Liver (tissue), 9 donors: ENCODE results near the gene AEN. TPM values are rescaled to one million over a fixed set of nuclear protein-coding genes. Genes with fewer than 3 reads are reported as not detected.
A peak's percentile ranks its signal among the peaks of the same experiment; 100 is the strongest.

Source experiments
- DNase-seq: peaks from one replicate; pipeline ENCODE4 v3.0.0-alpha.2; 2017; ENCODE audit warnings: low spot score
- H3K27ac ChIP-seq, 2 donors: one replicate each; pipeline ENCODE4 v1.7.0; 2013; ENCODE audit warnings: inconsistent platforms in 2 of 2, low read length in 2 of 2, control low read depth in 1 of 2, low read depth in 1 of 2, mild to moderate bottlenecking in 1 of 2
- H3K27me3 ChIP-seq, 4 donors: one replicate each; pipeline versions ENCODE4 v1.6.1 to v1.7.0; 2013; ENCODE audit warnings: low read length in 3 of 4, inconsistent platforms in 1 of 4, mild to moderate bottlenecking in 1 of 4, moderate library complexity in 1 of 4; ENCODE audit not compliant: control insufficient read depth in 4 of 4, insufficient read depth in 4 of 4
- H3K36me3 ChIP-seq, 4 donors: one replicate each; pipeline versions ENCODE4 v1.6.1 to v1.7.0; 2013; ENCODE audit warnings: low read length in 3 of 4, mild to moderate bottlenecking in 3 of 4, low read depth in 1 of 4, moderate library complexity in 1 of 4; ENCODE audit not compliant: control insufficient read depth in 4 of 4, insufficient read depth in 3 of 4
- H3K4me1 ChIP-seq, 4 donors: one replicate each; pipeline versions ENCODE4 v1.6.1 to v1.7.0; 2013; ENCODE audit warnings: low read length in 3 of 4, mild to moderate bottlenecking in 3 of 4, moderate library complexity in 1 of 4; ENCODE audit not compliant: control insufficient read depth in 4 of 4, insufficient read depth in 4 of 4
- H3K4me3 ChIP-seq, 3 donors: one replicate each; pipeline versions ENCODE4 v1.6.1 to v1.7.0; 2013; ENCODE audit warnings: low read length in 3 of 3, control low read depth in 1 of 3, low read depth in 1 of 3, mild to moderate bottlenecking in 1 of 3
- H3K9ac ChIP-seq, 2 donors: one replicate each; pipeline ENCODE4 v1.7.0; 2013; ENCODE audit warnings: low read length in 2 of 2, mild to moderate bottlenecking in 2 of 2, moderate library complexity in 2 of 2, control low read depth in 1 of 2, low read depth in 1 of 2
- H3K9me3 ChIP-seq, 4 donors: one replicate each; pipeline versions ENCODE4 v1.6.1 to v1.7.0; 2013; ENCODE audit warnings: low read length in 3 of 4; ENCODE audit not compliant: control insufficient read depth in 4 of 4
- ATF3 ChIP-seq: IDR thresholded peaks from 2 replicates; pipeline ENCODE4 v1.6.1; 2016; ENCODE audit warnings: antibody characterized with exemption
- CTCF ChIP-seq: fragments of 150-350 bp; IDR thresholded peaks from 2 replicates; pipeline ENCODE4 v1.5.1; 2017; ENCODE audit warnings: improper control_type of control experiment, low read depth, low read length; ENCODE audit not compliant: missing input control
- EGR1 ChIP-seq, 2 donors: IDR thresholded peaks; 2 replicates each; pipeline ENCODE4 v1.6.1; 2016 to 2018; ENCODE audit warnings: antibody characterized with exemption in 2 of 2, low read depth in 2 of 2
- FOXA1 ChIP-seq: IDR thresholded peaks from 2 replicates; pipeline ENCODE4 v1.6.1; 2016; ENCODE audit warnings: antibody characterized with exemption
- FOXA2 ChIP-seq: IDR thresholded peaks from 2 replicates; pipeline ENCODE4 v1.6.1; 2016; ENCODE audit warnings: antibody characterized with exemption
- GABPA ChIP-seq, 2 donors: IDR thresholded peaks in 1 of 2; conservative IDR thresholded peaks in 1 of 2; 2 replicates each; pipeline ENCODE4 v1.6.1; 2016; ENCODE audit warnings: antibody characterized with exemption in 2 of 2, mild to moderate bottlenecking in 1 of 2, moderate library complexity in 1 of 2
- HNF4A ChIP-seq, 2 donors: conservative IDR thresholded peaks; 2 replicates each; pipeline ENCODE4 v1.6.1; 2016; ENCODE audit warnings: antibody characterized with exemption in 2 of 2, mild to moderate bottlenecking in 2 of 2
- JUND ChIP-seq, 2 donors: IDR thresholded peaks; 2 replicates each; pipeline ENCODE4 v1.6.1; 2016; ENCODE audit warnings: antibody characterized with exemption in 2 of 2
- MAX ChIP-seq: IDR thresholded peaks from 2 replicates; pipeline ENCODE4 v1.6.1; 2016; ENCODE audit warnings: antibody characterized with exemption
- NR2F2 ChIP-seq: IDR thresholded peaks from 2 replicates; pipeline ENCODE4 v1.6.1; 2016; ENCODE audit warnings: antibody characterized with exemption
- RAD21 ChIP-seq, 2 donors: IDR thresholded peaks; 2 replicates each; pipeline ENCODE4 v1.6.1; 2016; ENCODE audit warnings: antibody characterized with exemption in 2 of 2, mild to moderate bottlenecking in 2 of 2
- REST ChIP-seq: IDR thresholded peaks from 2 replicates; pipeline ENCODE4 v1.6.1; 2016; ENCODE audit warnings: antibody characterized with exemption, mild to moderate bottlenecking
- RXRA ChIP-seq, 2 donors: IDR thresholded peaks; 2 replicates each; pipeline ENCODE4 v1.6.1; 2017 to 2018; ENCODE audit warnings: antibody characterized with exemption in 2 of 2, mild to moderate bottlenecking in 1 of 2
- SP1 ChIP-seq: IDR thresholded peaks from 2 replicates; pipeline ENCODE4 v1.6.1; 2018; ENCODE audit warnings: antibody characterized with exemption, mild to moderate bottlenecking
- TAF1 ChIP-seq: conservative IDR thresholded peaks from 2 replicates; pipeline ENCODE4 v1.6.1; 2016; ENCODE audit warnings: antibody characterized with exemption, mild to moderate bottlenecking
- YY1 ChIP-seq: IDR thresholded peaks from 2 replicates; pipeline ENCODE4 v1.6.1; 2016; ENCODE audit warnings: antibody characterized with exemption, mild to moderate bottlenecking
- ZBTB33 ChIP-seq: IDR thresholded peaks from 2 replicates; pipeline ENCODE4 v1.6.1; 2016; ENCODE audit warnings: antibody characterized with exemption
- WGBS: extraction: QIAGEN DNeasy Blood & Tissue Kit; methylation state at CpG from one replicate; pipeline ENCODE4 v1.1.7; 2013; 5-methylcytosine and 5-hydroxymethylcytosine counted together
- polyA plus RNA-seq, 2 donors: library from polyadenylated mRNA; stranded (reverse) in 1 of 2; unstranded in 1 of 2; fragments of 200-250 nt in 1 of 2; fragments of >200 nt in 1 of 2; fragmentation: Nextera tagmentation in 1 of 2; extraction: Ambion mirVana in 1 of 2; gene quantifications; one replicate each; pipeline versions ENCODE4 v1.2.1 to v1.2.3, GENCODE V29; 2013 to 2015
- total RNA-seq, 2 donors: library from RNA; depleted of rRNA; stranded (reverse); fragments of >200 nt; gene quantifications; one replicate each; pipeline ENCODE4 v1.2.3, GENCODE V29; 2014
- donor health status: healthy.
- donor health status: healthy.
- donor health status: healthy.
- donor health status: healthy.
- donor health status: healthy.

AEN gene
- total and polyA plus RNA-seq, 4 donors: 2.8 to 19.2 (median 10.5) TPM

- no peak for DNase-seq
- H3K27me3 ChIP-seq: no peaks in the 10 kb centered on the region
- no peak overlapping the region for H3K9ac ChIP-seq
- no peaks in the 10 kb centered on the region for H3K36me3 ChIP-seq
- 82% methylated on average over 6 of the region's 6 CpGs for WGBS
- no peak overlapping the region for H3K27ac ChIP-seq
- TF ChIP-seq REST (no peak), SP1 (no peak)
- H3K4me1 ChIP-seq: no peaks in the 10 kb centered on the region
- H3K4me3 ChIP-seq: no peak overlapping the region
- no peaks in the 10 kb centered on the region for H3K9me3 ChIP-seq
These were observed 42.0 kb downstream of the AEN start for GRCh38 chr15:88663141-88663621.

GRCh38 chr15:88664151-88664778, 43.1 kb downstream of the AEN start:
- Histone ChIP-seq H3K27me3 (no peaks in the 10 kb centered on the region), H3K36me3 (no peaks in the 10 kb centered on the region), H3K4me3 (no peak overlapping the region), H3K9ac (no peak overlapping the region), H3K4me1 (no peaks in the 10 kb centered on the region), H3K27ac (no peak overlapping the region), H3K9me3 (no peaks in the 10 kb centered on the region)
- TF ChIP-seq HNF4A (conservative IDR thresholded peaks at IDR 0.05): no peak
- TF ChIP-seq ZBTB33: no peak
- no peak for TF ChIP-seq TAF1
- no peak for TF ChIP-seq FOXA1
- no peak for TF ChIP-seq SP1
- no peak for TF ChIP-seq NR2F2
- no peak for TF ChIP-seq JUND (IDR thresholded peaks at IDR 0.05)
- no peak for TF ChIP-seq ATF3
- peak; percentile 40 for TF ChIP-seq CTCF
- TF ChIP-seq GABPA (IDR thresholded peaks at IDR 0.05 in 1 of 2, conservative IDR thresholded peaks at IDR 0.05 in 1 of 2): no peak
- TF ChIP-seq YY1: no peak
- TF ChIP-seq EGR1 (IDR thresholded peaks at IDR 0.05; ENCODE audit: low read depth in 2 of 2): no peak
- TF ChIP-seq RAD21 (IDR thresholded peaks at IDR 0.05): peak; percentile 80 to 81
- no peak for TF ChIP-seq REST
- no peak for TF ChIP-seq FOXA2
- no peak for TF ChIP-seq RXRA (IDR thresholded peaks at IDR 0.05)
- TF ChIP-seq MAX: no peak
- DNase-seq: no peak
- WGBS: 85% methylated on average over 7 of the region's 7 CpGs
